Measurements from ENCODE around the gene EMC1.
"Not testable (repeated sequence)": the region's sequence is repeated elsewhere in the genome, so short reads cannot be mapped to it uniquely, and the experiment has no call there.

DNA sequence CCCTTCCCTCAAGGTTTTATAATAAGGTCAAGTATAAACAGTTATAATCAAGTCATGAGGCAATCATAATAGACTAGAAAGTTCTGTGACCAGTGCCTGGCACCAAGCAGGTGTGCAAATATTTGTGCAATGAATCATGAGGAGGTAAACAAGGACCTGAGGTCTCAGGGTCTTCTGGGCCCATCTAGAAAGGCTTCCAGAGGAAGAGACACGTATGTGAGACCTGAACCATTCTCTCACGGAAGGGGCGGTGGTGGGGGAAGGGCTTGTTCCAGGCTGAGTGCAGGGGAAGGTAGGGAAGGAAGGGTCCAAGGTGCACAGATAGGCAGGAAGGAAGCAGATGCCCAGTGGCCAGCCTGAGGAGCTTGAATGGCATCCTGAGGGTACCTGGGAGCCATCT is 34.0 kb upstream of the EMC1 start:
- TF ChIP-seq POLR2A, POU2F2, POLR2AphosphoS5, SPI1, TAF1 (IDR thresholded peaks at IDR 0.05; ENCODE audit: low read depth, low read length): not testable (repeated sequence)
